ENCODE measurements around the gene MMP24OS. TPM values are rescaled to one million over a fixed set of nuclear protein-coding genes. Genes with fewer than 3 reads are reported as not detected.
A peak's percentile ranks its signal among the peaks of the same experiment; 100 is the strongest.

Gene MMP24OS
- total and polyA plus RNA-seq, 10 of the 15 experiments (the other 5 are each of a cell fraction or from before 2014, with no cell fraction given) = 2.0 to 30.9 (median 10.9) TPM

- TF ChIP-seq, protein P1, sequence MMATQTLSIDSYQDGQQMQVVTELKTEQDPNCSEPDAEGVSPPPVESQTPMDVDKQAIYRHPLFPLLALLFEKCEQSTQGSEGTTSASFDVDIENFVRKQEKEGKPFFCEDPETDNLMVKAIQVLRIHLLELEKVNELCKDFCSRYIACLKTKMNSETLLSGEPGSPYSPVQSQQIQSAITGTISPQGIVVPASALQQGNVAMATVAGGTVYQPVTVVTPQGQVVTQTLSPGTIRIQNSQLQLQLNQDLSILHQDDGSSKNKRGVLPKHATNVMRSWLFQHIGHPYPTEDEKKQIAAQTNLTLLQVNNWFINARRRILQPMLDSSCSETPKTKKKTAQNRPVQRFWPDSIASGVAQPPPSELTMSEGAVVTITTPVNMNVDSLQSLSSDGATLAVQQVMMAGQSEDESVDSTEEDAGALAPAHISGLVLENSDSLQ (IDR thresholded peaks at IDR 0.05) = peak; percentile 62
- TF ChIP-seq FOS (IDR thresholded peaks at IDR 0.05; ENCODE audit: borderline replicate concordance, extremely low read depth, insufficient read length) (no peak), RAD21 (IDR thresholded peaks at IDR 0.05; ENCODE audit: insufficient read depth, low read depth, low read length) (no peak), GATAD2B (conservative IDR thresholded peaks at IDR 0.05; ENCODE audit: low read depth) (no peak), CBFB (IDR thresholded peaks at IDR 0.05; ENCODE audit: low read depth) (no peak), CREM (IDR thresholded peaks at IDR 0.05; ENCODE audit: low read depth) (peak; percentile 67; the same call in 1 of the 2 replicates), MYC (IDR thresholded peaks at IDR 0.05; ENCODE audit: insufficient read depth, insufficient read length, insufficient replicate concordance, low read length, severe bottlenecking) (no peak), ZNF217 (IDR thresholded peaks at IDR 0.05) (no peak), CUX1 (IDR thresholded peaks at IDR 0.05; ENCODE audit: insufficient replicate concordance, low read depth, low read length) (no peak), BRCA1 (IDR thresholded peaks at IDR 0.05; ENCODE audit: low read depth, low read length) (no peak), ZNF24 (IDR thresholded peaks at IDR 0.05) (no peak; the same call in 1 of the 2 replicates), SMAD1 (IDR thresholded peaks at IDR 0.05; ENCODE audit: low read depth, partially characterized antibody) (no peak), NR2C2 (IDR thresholded peaks at IDR 0.05; ENCODE audit: borderline replicate concordance, control insufficient read depth, insufficient read length, low read depth) (no peak), SUPT20H (IDR thresholded peaks at IDR 0.05; ENCODE audit: borderline replicate concordance, control insufficient read depth, low read depth, low read length) (no peak), USF1 (IDR thresholded peaks at IDR 0.05; ENCODE audit: borderline replicate concordance, extremely low read length, insufficient read depth, low read depth, low read length) (no peak), FOXK2 (IDR thresholded peaks at IDR 0.05) (no peak), PAX5 (IDR thresholded peaks at IDR 0.05; ENCODE audit: borderline replicate concordance, low read depth, low read length) (peak; percentile 69; the same call in 1 of the 2 replicates), EZH2 (IDR thresholded peaks at IDR 0.05; ENCODE audit: borderline replicate concordance, control insufficient read depth, low read depth, low read length) (no peak), IKZF1 (conservative IDR thresholded peaks at IDR 0.05) (0 out of 2 replicates have a peak, but pooled peaks have one; percentile 40), POU2F2 (IDR thresholded peaks at IDR 0.05; ENCODE audit: borderline replicate concordance, low read depth, low read length) (peak; percentile 6; the same call in 2 of the 3 replicates), TAF1 (IDR thresholded peaks at IDR 0.05; ENCODE audit: borderline replicate concordance, low read depth, low read length) (peak; percentile 86; the same call in 1 of the 2 replicates), ZNF207 (IDR thresholded peaks at IDR 0.05; ENCODE audit: borderline replicate concordance) (no peak), POLR2AphosphoS2 (IDR thresholded peaks at IDR 0.05; ENCODE audit: low read depth, low read length) (peak; percentile 90)
These were observed at the start of gene MMP24OS (continued) for GRCh38 chr20:35277531-35278395.
